Dermis blood vessel endothelial cell (primary cell): ENCODE results near the gene NFE2L2. TPM values are rescaled to one million over a fixed set of nuclear protein-coding genes. Genes with fewer than 3 reads are reported as not detected.
"Not testable (repeated sequence)": the region's sequence is repeated elsewhere in the genome, so short reads cannot be mapped to it uniquely, and the experiment has no call there.

Experiments used
- DNase-seq: peaks from one replicate; pipeline ENCODE4 v3.0.0; 2010
- total RNA-seq: library from RNA; depleted of rRNA; stranded (reverse); fragments of >200 nt; gene quantifications from 2 replicates; pipeline ENCODE4 v1.2.3, GENCODE V29; 2014

Gene NFE2L2
- total RNA-seq, 1 donor from 2014 or later = 57.9 TPM

DNA sequence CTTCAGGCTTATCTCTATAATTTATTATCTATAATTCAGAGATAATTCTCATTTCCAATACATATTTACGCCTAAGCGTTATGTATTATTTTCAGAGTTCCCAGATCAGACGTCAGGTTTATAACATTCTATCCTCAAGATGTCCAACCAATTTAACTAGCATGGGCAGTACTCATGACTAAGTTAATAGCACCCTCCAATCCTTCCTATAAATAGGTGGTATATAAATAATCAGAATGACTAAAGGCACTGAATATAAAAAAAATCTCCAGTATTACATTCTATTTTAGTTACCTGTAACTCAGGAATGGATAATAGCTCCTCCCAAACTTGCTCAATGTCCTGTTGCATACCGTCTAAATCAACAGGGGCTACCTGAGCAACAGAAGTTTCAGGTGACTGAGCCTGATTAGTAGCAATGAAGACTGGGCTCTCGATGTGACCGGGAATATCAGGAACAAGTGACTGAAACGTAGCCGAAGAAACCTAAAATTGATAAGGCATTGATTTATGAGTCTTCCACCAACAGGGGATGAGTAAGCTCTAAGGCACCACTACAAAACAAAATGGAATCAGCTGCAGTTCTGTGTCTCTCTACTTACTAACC is 32.3 kb downstream of the NFE2L2 start:
- DNase-seq = no peak

- DNase-seq = no peak
Measured at GRCh38 chr2:177231270-177231669, 33.3 kb downstream of the NFE2L2 start.

- DNase-seq = no peak
Measured at GRCh38 chr2:177229442-177230242, 34.9 kb downstream of the NFE2L2 start.

DNA sequence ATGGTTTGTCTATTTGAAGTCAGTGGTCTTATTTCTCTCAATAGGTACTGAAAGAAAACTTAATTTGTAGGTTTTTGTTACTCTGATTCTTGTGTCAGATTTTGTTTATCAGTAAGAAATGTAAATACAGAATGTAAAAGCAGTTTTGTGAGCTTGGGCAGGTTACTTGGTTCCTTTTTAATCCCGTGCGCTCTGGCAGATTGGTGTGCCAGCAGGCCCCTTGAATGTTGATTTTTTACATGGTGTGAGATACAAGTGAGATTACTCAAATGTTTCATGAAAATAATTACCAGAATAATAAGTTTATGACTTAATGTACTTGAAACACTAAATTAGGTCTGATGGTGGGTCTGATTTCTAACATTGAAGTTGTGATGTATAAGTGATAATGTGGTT is 38.6 kb downstream of the NFE2L2 start:
- no peak for DNase-seq

- DNase-seq = not testable (repeated sequence)
Measured at GRCh38 chr2:177223436-177223835, 41.1 kb downstream of the NFE2L2 start.

DNA sequence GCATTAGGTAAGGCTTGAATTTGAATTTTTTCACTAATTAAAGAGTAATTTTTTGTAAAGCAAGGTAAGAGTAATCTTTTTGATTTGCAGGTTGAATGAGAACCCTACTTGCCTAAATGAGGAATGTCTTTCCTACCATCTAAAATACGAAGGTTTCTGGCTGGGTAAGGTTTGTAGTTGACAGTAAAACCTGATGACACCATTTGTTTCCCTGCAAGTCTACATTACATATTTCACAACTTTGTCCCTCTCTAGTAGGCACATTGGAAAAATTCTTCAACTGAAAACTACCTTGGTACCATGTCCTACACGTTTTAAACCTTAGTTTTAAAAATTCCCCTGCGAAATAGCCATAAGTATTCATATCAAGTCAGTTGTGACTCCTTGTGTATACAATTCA is 42.6 kb downstream of the NFE2L2 start:
- no peak for DNase-seq

GRCh38 chr2:177221534-177221933 is 43.0 kb downstream of the NFE2L2 start:
- no peak for DNase-seq

GRCh38 chr2:177219787-177220186 is 44.7 kb downstream of the NFE2L2 start:
- not testable (repeated sequence) for DNase-seq

- DNase-seq = no peak
Measured at GRCh38 chr2:177217247-177217843, 47.2 kb downstream of the NFE2L2 start.

DNA sequence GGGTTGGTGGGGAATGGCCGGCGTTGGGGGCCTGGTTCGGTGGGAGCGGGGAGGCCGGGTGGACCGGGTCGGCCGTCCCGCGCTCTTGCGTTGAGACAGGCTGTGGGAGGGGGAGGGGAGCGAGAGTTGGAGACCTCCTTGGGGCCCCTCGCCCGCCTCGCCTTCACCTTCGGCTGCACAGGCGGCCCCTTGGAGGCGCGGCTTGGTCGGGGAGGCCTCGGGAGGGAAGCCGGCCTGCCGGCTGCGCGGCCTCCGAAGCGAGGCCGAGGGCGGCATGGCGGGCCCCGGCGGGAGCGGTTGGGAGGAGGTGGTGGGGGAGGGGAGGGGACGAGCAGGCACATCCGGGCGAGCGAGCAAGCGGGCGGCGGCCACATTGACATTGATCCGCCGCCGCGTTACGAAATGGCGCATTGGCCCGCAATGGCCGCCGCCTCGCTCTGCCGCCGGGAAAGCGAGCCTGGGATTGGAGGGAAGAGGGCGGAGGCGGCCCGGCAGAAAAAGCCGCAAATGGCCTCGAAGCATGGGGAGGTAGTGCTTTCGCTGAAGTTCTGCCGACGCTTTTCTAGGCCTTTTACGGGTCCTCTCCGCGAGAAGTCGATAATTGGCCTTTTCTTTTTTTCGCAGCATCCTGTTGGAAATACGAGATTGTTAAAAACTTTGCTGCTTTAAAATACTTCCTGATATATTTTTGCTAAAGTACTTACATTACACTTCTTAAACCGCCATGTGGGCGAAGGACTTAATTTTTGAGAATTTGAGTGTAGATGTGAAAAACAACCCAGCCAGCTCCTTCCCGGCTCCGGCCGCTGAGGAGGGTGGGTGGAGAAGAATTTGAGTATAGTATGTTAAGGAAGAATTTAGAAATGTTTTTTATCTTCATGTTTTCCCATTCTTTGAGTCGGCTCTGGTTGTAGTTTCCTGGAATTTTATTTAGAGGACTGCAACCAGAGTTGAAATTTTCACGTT is 51.4 kb downstream of the NFE2L2 start:
- DNase-seq = peak; percentile 91

DNA sequence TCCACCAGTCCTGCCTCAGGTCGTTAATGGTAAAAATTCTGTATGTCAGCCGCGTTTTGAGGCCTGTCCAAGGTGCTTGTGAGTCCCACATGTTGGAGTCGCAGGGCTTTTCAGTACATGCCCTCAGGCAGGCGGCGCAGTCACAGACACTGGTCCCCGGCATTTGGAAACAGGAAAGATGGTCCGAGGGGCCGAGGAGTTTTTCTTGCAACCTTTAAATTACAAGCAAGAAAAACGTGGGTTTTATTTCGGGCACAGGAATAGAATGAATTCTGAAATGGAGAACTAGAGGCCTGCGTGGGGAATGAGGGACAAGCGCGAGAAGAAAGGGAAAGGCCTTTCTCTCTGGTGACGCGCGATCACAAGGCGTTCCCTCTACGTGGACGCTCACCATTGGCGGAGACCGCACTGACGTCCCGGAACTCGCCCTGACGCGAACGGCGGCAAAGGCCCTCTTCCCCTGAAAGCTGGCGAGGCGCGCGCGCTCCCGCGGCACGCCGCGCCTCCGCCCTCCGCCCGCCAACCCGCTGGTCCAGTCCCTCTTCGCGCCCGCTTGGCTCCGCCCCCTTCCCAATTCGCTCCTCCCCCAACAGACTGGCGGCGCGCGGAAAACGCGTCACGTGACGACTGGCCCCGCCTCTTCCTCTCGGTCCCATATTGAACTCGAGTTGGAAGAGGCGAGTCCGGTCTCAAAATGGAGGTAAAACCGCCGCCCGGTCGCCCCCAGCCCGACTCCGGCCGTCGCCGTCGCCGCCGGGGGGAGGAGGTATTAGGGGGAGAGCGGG is 52.2 kb downstream of the NFE2L2 start, which contains the start of gene HNRNPA3:
HNRNPA3 (plus strand) TSS at position 689 of the 785 bp plus-strand sequence; CDS start at position 695, 6 bp downstream.
- peak; percentile 99 for DNase-seq

DNA sequence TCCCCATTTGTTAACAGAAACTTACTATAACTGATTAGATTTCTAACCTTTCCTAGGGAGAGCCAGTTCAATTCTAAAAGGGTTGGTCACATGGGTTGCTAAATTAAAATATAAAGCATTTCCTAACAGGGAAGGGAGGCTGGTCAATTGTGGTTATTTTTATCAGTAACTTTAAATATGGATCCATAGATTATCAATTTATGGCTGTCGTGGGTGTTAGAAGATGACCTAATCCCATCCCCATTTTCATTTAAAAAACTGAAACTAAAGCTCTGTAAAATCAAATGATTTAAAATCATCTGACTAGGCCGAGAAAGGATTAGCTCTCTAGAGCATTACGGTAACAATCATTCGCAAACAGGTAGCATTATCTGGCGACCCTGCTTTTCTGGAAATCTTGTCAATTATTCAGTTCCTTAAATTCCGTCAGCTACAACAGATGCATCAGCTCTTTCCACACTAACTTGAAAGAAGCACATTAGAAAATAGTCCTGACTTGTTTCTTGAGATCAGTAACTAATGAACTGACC is 52.9 kb downstream of the NFE2L2 start:
- no peak for DNase-seq

- no peak for DNase-seq
Measured at GRCh38 chr2:177211169-177211568, 53.4 kb downstream of the NFE2L2 start.

GRCh38 chr2:177207101-177207500 is 57.4 kb downstream of the NFE2L2 start:
- no peak for DNase-seq

GRCh38 chr2:177204417-177204816 is 60.1 kb downstream of the NFE2L2 start:
- no peak for DNase-seq

GRCh38 chr2:177201919-177202346 is 62.6 kb downstream of the NFE2L2 start:
- no peak for DNase-seq

DNA sequence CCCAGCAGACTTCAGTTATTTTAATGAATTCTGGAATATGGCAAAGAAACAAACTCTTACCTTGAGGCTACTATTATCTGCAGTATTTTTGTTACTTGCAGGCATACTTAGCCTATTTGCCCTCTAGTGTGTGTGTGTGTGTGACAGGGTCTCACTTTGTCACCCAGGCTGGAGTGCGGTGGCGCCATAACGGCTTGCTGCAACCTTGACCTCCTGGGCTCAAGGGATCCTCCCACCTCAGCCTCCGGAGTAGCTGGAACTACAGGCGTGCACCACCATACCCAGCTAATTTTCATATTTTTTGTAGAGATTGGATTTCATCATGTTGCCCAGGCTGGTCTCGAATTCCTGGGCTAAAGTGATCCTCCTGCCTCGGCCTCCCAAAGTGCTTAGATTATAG is 64.1 kb downstream of the NFE2L2 start:
- DNase-seq = not testable (repeated sequence)

- DNase-seq = no peak
Measured at GRCh38 chr2:177195194-177195593, 69.3 kb downstream of the NFE2L2 start.

DNA sequence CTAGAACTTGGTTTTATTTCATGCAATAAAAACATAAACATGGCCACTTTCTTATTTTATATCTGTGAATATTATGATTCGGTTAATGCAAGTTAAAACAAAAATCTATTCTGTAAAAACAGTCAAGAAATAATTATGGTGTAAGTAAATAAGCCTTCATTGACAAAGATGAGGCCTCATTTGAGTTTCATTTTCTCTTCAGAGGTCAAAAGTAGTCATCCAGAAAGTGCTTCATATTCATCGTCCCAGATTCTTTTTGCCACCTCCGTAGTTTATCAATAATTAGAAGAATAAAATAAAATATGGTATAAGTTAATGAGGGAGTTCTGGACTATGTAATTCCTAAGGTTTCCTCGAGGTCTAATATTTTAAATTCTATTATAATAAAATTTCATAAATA is 71.3 kb downstream of the NFE2L2 start:
- DNase-seq = no peak

- no peak for DNase-seq
Measured at GRCh38 chr2:177192788-177193187, 71.7 kb downstream of the NFE2L2 start.

DNA sequence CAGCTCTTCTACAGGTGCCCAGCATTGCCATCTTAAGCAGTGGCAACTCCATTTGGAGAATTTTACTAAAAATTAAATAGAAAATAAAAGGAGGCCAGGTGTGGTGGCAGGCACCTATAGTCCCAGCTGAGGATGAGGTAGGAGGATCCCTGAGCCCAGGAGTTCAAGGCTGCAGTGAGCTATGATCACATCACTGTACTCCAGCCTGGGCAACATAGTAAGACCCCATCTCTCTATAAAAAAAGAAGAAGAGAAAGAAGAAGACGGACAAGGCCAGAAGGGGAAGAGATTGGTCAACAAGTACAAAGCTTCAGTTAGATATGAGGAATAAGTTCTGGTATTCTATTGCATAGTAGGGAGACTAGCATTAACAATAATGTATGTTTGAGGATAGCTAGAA is 73.6 kb downstream of the NFE2L2 start:
- no peak for DNase-seq
